NCI-H1417 (cell line): Measurements from ENCODE around the gene STK17A.
A peak's percentile ranks its signal among the peaks of the same experiment; 100 is the strongest.

Source experiments
- DNase-seq, 3 experiments: peaks; one replicate each; lab custom pipeline; 2025; lab: John Stamatoyannopoulos, UW

Gene STK17A

DNA sequence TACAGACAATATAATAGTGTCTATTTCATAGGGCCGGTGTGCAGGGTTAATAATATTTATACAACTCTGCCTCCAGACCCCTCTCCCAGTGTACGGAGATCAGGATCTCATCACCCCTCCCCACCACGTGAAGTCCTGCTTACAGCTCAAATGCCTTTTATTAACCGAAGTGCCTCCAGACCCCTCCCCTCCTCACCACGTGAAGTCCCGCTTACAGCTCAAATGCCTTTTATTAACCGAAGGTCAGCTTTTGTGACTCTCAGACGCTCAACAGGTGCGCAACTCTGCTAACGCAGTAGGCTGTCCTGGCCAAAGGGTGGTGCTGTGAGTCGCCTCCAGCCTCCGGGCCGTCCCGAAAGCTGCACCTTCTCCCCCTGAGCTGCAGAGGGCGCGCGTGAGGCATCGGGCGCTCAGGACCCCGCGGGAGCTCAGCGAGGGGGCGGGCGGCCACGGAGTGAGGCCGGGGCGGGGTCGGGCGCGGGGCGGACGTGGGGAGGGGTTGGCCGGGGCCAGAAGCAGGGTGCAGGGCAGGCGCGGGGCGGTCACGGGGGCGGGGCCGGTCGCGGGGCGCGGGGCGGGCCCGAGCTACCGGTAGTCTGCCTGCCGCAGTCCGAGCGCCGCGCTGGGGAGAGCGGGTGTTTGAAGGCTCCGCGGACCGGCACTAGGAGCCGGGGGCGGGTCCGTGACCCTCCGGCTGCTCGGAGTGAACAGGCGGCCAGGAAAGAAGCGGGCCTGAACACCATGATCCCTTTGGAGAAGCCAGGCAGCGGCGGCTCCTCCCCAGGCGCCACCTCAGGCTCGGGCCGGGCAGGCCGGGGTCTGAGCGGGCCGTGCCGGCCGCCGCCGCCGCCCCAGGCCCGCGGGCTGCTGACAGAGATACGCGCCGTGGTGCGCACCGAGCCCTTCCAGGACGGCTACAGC lies at the start of gene STK17A:
STK17A (plus strand) TSS at position 606 of the 921 bp plus-strand sequence; CDS start at position 742, 136 bp downstream.
- DNase-seq: peak; percentile 92 to 97 (median 96)

DNA sequence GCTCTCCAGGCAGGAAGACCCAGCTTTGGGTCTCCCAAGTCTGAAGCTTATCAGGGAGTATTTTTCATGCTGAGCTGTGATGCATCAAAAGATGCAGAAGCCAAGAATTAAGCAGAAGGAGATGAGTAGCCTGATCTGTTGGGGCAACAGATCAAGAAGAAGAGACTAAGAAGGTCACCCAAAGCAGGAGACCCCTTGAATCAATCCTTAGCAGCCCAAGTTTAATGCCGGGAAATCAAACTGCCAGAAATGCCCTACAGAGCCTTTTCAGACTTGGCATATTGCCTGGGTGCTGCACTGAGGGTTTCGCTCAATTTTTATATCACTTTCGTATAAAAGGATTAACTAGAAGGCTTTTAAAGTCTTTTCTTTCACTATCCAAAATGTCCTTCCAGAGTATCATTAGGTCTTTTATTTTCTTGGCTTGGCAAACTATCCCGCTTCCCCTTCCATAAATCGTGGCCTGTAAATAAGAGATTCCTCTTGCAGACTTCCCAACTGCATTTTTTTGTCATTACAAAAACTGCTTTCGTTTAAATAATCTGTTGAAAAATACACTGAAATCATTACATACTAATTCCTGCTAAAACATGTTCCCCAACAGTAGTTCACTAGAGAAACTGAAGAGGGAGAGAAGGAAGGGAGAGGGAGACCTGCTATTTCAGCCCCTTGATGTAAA lies 49.0 kb upstream of the STK17A start:
- DNase-seq: no peak

DNA sequence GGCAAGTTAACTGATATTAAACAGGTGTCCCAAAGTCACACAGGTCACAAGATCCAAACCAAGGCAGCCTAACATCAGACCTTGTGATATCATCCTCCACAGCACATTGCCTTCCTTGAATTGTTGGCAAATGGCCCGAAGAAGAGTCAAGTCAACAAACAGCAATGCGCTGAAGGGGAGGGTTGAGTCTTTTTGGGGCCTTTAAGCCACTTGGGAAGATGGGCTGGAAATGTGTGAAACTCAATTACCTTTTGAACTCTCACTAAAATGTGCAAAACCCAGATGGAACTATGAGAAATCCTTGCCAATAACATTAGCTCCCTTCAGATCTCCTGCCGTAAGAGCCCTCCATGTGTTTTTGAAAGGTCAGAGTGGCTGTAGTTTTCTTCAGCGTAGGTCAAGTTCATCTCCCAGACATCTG lies 47.9 kb upstream of the STK17A start:
- DNase-seq: no peak

DNA sequence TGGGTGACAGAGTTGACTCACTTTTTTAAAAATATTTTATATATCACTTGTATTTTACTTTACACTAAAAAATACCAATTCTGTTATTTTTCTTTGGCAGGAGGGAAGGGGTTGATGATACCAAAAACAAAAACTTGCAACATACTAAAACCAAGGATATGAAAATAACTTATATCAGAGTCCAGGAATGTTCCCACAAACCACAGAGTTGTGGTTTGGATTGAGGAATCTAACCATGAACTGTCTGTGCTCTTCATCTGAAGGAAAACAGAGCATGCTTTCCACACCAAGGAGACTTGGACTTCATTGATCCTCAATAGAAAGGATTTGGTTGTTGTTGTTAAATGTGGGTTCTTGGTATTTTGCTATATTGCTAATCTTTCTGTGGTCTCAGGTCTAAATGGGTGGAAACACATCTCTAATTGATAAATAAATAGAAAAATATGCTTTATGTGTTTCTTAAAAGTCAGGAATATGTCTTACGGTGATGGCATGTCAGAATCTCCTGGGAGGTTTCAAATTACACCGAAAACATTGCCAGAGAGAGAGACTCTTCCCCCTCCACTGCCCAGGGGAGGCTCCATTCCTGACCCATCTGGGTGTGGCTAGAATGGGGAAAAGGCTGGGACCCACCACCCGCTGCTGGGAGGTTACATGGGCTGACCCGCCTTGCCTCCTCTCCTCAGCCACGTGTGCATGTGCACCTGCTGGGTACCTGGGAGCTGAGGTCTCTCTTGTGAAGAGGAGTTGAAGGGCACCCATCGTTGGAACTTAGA lies 46.9 kb upstream of the STK17A start:
- no peak for DNase-seq

DNA sequence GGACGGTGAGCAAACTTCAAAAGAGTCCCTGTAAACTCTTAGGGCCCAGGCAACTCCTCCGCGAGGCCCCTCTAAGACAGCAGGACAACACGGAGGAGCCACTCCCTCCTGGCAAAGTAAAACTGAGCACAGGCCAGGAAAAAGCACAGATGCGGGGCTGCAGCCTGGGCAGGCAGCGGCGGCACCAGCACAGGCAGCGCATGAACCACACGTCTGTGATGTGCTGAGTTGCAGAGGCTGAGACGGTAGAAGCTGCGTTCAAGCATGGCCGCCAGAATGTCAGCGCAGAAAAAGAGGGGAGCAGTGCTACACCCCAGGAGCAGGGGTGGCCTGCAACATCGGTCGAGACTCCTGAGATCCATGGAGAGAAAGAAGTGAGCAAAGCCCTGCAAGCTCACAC lies 46.1 kb upstream of the STK17A start:
- no peak for DNase-seq

DNA sequence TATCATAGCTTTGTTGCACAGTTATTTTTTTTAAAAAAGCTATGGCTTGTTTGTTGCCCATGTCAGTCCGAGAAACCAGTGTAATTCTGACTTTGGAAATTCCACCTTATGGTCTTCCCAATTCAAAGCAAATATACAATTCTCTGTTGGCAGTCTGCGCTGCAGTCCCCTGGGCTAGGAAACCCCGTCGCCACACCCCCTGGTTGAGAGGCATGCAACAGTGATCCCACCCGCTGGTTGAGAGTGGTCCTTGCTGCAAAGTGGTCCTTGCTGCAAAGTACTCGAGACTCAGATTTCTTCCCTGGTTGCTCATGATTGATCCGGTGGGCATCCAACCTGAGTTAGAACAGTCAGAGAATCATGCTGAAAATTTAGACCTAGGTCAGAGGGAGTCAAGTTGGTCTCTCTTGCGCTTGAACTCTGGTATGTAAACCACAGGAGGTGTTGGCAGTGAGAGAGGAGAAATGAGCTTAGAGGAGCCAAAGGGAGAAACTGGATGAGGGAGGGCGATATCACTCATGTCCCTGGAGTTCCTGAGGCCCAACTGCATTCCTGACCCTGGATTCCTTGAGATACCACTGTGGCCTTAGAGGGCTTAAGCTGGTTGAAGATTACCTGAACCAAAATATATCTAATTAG lies 45.0 kb upstream of the STK17A start:
- no peak for DNase-seq

DNA sequence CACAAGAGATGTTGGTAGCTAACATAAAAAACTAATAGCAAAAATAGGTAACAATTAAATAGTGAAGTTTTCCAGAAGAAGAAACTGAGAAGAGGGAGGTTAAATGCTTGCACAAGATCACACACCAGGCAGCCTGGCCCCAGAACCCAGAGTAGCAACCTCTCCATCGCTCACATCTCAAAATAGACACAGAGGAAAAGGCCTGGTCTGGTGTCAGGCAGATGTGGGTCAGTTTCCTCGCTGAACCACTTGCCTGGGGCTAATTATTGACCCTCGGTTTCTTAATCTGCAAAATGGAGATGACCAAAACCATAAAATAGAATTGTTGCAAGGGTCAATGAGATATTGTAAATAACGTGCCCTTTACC lies 44.5 kb upstream of the STK17A start:
- DNase-seq: no peak

DNA sequence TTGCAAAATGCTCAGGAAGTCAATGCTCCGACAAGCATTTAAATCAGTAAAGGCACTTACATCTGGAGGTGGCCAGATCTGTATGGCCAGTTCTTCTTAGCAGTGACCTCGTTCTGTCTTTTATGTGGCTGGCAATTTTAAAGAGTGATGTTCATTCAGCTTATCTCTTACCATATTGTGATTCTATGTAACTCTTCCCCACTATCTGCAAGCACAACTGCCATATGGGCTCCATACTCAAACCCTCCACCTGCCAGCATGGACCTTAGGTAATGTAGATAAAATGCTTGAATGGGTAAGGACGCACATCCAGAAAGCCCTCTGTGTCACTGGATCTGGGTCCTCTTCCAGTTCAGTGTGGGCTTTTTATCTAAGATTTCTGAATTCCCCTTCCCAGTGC lies 42.4 kb upstream of the STK17A start:
- no peak for DNase-seq

DNA sequence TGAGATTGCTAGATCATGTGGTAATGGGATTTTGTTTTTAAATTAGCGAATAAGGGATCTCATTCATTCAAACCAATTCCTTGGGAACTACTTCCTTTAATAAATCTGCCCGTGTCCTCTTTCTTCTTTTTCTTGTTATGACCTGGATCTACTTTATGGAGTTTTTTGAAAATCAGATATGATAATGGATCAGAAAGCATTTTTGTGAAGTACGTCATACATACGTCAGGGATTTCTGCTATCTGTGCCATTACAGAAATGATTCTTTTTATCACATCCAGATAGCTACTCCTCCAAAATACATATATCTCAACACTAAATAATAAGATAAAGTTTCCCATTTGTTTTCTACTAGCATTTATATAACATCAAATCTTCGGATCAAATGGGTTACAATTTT lies 40.2 kb upstream of the STK17A start:
- no peak for DNase-seq

DNA sequence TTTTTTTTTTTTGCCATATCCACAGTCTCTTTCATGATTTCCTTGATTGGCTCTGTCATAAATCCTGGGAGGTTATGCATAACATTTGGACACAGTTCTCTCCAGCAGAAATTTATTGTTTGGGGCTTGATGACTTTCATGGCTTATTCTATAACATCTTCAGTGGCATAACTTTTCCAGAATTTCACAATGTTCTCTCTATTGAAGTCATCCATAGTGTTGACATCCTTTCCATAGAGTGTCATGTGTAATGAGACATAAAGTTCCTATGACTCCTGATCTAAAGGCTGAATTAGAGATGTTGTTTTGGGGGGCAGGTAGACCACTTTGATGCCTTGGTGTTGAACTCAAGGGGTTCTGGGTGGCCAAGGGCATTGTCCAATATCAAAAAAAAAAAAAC lies 36.7 kb upstream of the STK17A start:
- no peak for DNase-seq

DNA sequence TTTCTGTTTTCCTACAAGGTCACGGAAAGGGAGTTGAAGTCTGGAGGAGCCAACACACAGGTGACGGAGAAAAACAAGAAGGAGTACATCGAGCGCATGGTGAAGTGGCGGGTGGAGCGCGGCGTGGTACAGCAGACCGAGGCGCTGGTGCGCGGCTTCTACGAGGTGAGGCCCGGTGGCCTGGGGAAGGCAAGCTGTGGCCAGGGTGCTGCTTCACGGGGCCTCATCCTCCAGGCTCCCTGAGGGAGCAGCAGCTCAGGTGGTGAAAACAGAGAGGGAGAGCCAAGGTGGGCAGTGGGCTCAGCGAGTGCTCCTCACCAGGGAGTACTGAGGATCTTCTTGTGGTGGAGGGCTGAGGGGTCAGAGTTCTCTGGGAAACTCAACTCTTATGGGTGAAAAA lies 32.5 kb upstream of the STK17A start:
- no peak for DNase-seq

DNA sequence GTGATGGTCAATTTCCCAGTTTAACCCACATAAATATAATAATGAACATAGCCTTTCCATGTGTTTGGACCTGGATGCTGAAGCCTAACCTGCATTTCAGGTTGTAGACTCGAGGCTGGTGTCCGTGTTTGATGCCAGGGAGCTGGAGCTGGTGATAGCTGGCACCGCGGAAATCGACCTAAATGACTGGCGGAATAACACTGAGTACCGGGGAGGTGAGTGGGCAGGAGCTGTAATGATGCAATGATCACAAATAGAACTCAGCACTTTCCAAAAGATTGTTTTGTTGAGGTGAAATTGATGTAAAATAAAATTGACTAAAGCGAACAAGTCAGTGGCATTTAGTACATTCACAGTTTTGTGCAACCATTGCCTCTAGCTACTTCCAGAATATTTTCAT lies 30.8 kb upstream of the STK17A start:
- DNase-seq: no peak

DNA sequence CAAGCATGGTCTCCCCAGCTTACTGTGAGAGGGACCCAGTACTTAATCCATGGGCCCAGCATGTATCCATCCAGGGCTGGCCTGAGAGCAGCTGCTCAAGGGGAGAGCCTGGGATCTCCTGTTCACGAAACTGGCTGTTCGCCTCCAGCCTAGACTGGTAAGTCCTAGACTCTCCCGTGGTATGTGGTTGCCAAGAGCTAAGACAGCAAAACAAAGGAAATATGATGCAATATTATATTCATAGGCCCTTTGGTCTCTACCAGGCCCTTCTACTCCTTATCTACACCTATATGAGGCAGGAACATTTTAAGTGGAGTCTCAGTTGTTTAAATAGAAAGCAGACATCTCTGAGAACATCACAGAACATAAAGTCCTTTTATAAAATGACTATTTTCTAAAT lies 28.9 kb upstream of the STK17A start:
- no peak for DNase-seq

DNA sequence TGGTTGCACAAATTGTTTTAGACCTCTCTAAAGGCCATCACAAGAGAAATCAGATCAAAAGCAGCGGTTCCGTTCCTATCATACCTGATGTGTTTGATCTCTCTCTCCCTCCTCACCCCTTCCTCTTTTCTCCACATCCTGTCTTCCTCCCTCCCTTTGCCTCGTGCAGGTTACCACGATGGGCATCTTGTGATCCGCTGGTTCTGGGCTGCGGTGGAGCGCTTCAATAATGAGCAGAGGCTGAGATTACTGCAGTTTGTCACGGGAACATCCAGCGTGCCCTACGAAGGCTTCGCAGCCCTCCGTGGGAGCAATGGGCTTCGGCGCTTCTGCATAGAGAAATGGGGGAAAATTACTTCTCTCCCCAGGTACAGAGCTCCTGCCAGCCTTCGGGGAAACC lies 28.5 kb upstream of the STK17A start:
- DNase-seq: no peak

DNA sequence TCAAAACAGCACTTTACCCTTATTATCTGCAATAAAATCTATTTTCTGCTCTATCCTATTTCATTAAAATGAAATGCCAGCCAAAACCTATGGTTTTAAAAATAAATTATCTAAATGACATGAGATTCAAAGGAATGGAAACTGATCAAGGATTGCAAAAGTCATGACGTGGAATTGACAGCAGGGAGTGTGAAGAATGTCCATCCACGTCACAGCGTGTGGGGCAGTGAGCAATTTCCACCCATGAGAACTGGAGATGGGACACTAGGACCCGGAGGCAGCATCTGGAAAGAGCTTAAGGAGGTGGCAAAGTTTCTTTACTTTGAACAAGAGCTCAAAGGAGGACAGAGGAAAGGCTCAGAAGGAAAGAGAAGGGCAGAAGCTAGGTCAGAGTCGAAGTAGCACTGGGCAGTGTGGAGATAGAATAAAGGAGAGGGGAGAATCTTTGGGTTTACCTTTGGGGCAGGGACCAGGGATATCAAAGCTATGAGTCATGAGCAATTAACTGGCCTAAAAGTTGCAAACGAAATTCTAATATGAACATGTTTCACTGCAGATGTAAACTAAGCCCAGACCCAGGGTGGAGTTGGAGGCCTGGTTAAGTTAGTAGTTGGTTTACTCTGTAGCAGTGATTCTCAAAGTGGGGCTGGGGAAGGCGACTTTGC lies 24.9 kb upstream of the STK17A start:
- DNase-seq: no peak

DNA sequence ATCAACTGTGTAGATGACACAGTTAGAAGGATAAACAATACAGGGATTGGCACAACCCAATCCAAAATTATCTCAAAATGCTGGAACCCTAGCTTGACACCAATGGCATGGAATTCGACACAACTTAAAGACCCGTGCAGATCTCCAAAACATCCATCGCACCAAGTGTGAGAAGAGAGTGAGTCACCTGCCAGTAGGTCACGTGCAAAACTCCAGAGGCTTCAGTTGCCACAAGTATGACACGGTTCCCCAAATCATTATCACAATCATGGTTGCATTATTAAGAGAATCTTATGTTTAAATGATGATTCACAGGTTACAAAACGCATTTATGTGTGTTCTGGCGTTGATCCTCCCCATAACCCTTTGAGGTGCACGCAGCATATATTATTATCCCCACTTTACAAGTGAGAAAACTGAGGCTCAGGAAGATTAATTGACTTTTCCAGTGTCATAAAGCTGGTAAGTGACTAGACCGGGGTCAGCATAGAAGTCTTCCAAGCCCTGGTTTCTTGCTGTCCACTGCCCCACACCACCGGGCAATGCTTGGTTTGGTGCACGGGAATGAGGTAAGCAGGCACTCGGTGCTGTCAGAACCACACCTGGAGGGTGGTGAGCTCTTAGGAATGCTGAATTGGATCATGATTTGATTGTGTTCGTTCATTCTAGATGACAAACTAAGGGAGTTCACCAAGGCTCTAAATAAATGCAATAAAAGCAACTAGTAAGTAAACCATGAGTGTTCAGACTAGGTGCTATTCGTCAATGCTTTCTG lies 23.6 kb upstream of the STK17A start:
- DNase-seq: no peak

DNA sequence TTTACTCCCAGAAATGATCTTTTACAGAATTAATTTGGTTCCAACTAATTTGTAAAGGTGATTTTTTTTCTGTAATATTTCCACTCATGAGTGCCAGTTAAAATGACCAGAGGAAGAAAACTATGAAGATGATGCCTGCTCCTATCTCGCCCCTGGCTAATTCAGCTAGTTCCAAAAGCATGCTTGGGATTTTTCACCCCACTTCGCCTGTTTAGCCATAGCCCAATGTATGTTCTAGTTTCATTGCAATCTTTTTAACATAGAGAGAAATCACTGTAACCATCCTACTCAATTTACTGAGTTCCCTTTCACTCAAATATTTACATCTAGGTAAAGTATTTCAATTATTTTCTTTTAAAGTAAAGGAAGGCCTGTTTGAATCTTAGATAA lies 23.0 kb upstream of the STK17A start:
- DNase-seq: no peak

DNA sequence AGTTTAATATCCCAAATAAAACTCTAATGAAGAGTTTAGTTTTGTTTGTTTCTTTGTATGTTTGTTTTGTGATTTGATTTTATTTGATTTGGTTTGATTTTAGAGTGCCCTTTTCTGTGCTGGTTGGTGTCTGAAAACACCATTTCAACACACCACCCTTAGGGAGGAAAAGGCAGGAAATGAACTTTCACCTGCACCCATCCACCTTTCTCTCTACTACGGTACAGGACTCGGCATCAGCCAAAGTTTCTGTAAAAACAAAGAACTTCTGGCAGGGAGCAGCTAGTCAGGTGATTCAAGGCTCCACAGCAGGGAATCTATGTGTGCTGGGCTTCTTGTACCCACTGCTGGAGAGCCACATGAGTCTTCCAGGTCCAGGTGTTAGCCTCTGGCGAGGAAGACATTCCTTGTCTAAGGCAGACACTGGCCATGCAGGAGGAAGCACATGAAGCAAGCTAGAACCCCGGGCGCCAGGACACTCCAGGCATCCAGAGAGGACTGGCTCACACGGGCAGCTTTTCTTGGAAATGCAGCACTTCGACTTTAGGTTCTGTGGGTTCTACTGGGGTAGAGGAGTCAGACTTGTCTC lies 22.1 kb upstream of the STK17A start:
- no peak for DNase-seq

DNA sequence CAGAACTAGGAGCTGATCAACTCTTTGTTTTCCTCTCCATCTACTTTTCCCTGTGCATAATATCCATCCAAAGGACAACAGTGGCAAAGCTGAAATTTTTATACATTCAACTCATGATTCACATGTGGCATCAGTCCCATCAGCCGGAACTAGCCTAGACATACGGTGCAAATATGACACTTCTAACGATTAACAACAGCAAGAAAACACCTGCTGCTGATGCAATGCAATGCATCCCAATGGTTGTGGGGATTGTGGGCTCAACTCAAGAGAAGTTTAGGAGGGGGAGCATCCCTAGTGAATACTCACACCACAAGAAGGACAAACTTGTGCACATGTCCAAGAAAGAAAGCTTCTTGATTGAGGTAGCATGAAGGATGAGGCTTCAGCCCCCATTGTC lies 20.5 kb upstream of the STK17A start:
- no peak for DNase-seq

DNA sequence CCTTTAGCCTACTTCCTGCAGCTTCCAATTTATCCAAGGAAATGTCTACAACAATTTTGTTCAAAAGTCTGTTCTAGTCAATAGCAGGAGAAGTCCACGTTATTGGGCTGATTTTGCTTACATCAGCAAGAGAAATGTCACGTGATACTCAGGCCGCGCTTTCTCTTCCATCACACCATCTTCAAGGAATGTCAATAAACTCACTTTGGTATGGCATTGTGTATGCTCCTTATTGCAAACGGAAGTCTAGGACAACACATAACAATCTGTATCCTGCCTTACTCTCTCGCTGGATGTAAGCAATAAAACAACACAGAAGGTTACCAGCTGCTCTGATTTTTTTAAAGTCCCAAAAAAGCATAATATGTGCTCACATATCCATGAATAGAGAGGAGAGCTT lies 17.1 kb upstream of the STK17A start:
- DNase-seq: peak in 1 of 3 experiments; percentile 17
